Epithelial cell of proximal tubule (primary cell): ENCODE measurements around the gene APC. TPM values are rescaled to one million over a fixed set of nuclear protein-coding genes. Genes with fewer than 3 reads are reported as not detected.
"Not testable (repeated sequence)": the region's sequence is repeated elsewhere in the genome, so short reads cannot be mapped to it uniquely, and the experiment has no call there.

ENCODE experiments used
- DNase-seq: peaks from one replicate; pipeline ENCODE4 v3.0.0-alpha.2; 2011; ENCODE audit warnings: low read depth
- H3K4me3 ChIP-seq: 2 replicates; pipeline ENCODE4 v1.5.1; 2011; ENCODE audit warnings: low read depth, mild to moderate bottlenecking, low read length
- total RNA-seq: library from RNA; depleted of rRNA; stranded (reverse); fragments of >200 nt; gene quantifications from 2 replicates; pipeline ENCODE4 v1.2.3, GENCODE V29; 2015
- TF ChIP-seq, protein P1 (sequence below): conservative IDR thresholded peaks from 2 replicates; pipeline ENCODE4 v1.5.1; 2012; ENCODE audit warnings: low read depth, mild to moderate bottlenecking, low read length

APC gene
- total RNA-seq, 1 donor from 2014 or later: 24.0 TPM

- DNase-seq: no peak
- H3K4me3 ChIP-seq: no peak overlapping the region
- TF ChIP-seq, protein P1, sequence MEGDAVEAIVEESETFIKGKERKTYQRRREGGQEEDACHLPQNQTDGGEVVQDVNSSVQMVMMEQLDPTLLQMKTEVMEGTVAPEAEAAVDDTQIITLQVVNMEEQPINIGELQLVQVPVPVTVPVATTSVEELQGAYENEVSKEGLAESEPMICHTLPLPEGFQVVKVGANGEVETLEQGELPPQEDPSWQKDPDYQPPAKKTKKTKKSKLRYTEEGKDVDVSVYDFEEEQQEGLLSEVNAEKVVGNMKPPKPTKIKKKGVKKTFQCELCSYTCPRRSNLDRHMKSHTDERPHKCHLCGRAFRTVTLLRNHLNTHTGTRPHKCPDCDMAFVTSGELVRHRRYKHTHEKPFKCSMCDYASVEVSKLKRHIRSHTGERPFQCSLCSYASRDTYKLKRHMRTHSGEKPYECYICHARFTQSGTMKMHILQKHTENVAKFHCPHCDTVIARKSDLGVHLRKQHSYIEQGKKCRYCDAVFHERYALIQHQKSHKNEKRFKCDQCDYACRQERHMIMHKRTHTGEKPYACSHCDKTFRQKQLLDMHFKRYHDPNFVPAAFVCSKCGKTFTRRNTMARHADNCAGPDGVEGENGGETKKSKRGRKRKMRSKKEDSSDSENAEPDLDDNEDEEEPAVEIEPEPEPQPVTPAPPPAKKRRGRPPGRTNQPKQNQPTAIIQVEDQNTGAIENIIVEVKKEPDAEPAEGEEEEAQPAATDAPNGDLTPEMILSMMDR: no peak
These were observed 106.8 kb downstream of the APC start for GRCh38 chr5:112844489-112844888.

DNA sequence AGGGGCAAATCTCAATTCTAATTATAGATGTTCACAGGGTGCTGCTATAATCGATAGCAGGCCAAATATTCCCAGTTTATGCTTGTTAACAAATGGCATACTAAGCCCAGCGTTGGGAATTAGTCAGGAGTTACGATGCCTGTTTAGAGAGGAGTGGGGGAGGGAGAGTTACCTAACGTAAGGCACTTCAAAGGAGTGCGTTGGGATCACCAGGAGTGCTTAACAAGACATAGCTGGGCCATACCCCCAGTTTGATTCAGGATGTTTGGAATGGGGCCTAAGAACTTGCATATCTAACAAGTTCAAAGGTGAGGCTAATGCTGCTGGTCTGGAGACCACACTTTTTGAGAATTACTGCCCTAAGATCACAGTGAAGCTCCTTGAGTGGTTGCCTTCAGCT, 108.9 kb downstream of the APC start:
- no peak overlapping the region for H3K4me3 ChIP-seq
- no peak for DNase-seq
- TF ChIP-seq, protein P1: no peak

- TF ChIP-seq, protein P1: no peak
- DNase-seq: no peak
- no peak overlapping the region for H3K4me3 ChIP-seq
These were observed 109.6 kb downstream of the APC start for GRCh38 chr5:112847306-112847705.

DNA sequence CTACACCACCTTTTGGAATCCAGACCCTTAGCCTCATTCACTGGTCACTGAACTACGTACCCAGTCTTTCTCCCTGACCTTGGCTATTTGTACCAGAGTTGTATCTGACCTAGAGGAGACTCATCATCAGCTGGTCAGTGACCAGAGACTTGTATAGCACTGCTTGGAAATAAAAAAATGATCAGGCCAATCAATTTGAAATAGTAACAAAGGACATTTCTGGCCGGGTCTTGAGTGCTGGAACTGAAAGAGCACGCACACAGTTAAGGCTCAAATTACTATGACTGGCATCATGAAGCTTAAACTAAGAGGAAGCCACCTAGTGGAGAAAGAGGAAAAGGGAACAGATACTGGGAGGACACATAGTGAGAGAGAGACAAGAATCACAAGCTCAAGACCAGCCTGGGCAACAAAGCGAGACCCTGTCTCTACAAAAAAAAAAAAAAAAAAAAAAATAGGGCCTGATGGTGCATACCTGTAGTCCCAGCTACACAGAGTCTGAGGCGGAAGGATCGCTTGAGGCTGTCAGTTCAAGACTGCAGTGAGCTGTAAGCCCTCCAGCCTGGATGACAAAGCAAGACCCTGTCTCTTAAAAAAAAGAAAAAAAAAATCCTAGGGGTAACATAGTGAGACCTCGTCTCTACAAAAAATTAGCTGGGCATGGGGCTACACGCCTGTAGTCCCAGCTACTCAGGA, 110.6 kb downstream of the APC start:
- TF ChIP-seq, protein P1: peak; percentile 77
- DNase-seq: peak; percentile 42

DNA sequence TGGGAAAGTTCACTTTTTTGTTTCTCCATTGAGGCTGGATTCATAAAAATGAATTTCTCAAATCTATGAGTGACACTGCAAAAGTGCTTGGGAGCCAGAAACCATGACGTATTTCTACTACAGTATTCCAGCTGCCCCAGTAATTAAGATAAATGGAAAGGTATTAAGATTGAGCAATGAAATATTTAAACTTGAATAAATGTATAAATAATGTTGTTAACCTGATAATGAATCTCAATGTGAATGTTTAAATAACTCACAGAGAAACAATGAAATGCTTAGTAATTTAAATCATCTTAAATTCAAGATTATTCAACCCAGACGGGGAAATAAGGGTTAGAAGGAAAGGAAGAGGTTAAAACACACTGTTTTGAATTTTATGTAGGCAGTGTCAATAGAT, 112.2 kb downstream of the APC start:
- DNase-seq: no peak
- H3K4me3 ChIP-seq: no peak overlapping the region
- TF ChIP-seq, protein P1: no peak

More for the DNA sequence above, 110.6 kb downstream of the APC start:
- H3K4me3 ChIP-seq: peak overlapping the region; percentile 29

- DNase-seq: no peak
- TF ChIP-seq, protein P1: no peak
- no peak overlapping the region for H3K4me3 ChIP-seq
These were observed 117.0 kb downstream of the APC start for GRCh38 chr5:112854651-112855050.

GRCh38 chr5:112857866-112858265, 120.2 kb downstream of the APC start:
- TF ChIP-seq, protein P1: no peak
- H3K4me3 ChIP-seq: no peak overlapping the region
- no peak for DNase-seq

- not testable (repeated sequence) for DNase-seq
- H3K4me3 ChIP-seq: peak overlapping the region; percentile 68
These were observed 122.9 kb downstream of the APC start for GRCh38 chr5:112860571-112860928.
